H1 (cell line): ENCODE results near the gene ABHD1. TPM values are rescaled to one million over a fixed set of nuclear protein-coding genes. Genes with fewer than 3 reads are reported as not detected.

Source experiments
- CTCF ChIA-PET: fragments of 300-600 bp; sonication (Branson Sonifier 250); formaldehyde crosslinking; loops from one replicate; lab custom pipeline; 2021; ENCODE audit not compliant: partially characterized antibody; lab: Charles Lee
- POLR2A ChIA-PET: fragments of 300-600 bp; sonication (Branson Sonifier 250); formaldehyde crosslinking; loops from one replicate; lab custom pipeline; 2021; ENCODE audit warnings: inconsistent platforms; ENCODE audit not compliant: partially characterized antibody; lab: Charles Lee
- DNase-seq, 2 experiments: peaks; one replicate each; pipeline versions ENCODE4 v3.0.0 to v3.0.0-alpha.2; 2010 to 2022; ENCODE audit warnings: low spot score in 2 of 2, low read depth in 1 of 2, mixed read lengths in 1 of 2
- FAIRE-seq: peaks from 2 replicates; lab custom pipeline; 2011; peaks lifted over from hg19 to GRCh38; lab: Jason Lieb, UNC
- H2AFZ ChIP-seq: 2 replicates; pipeline ENCODE4 v1.8.1; 2012; ENCODE audit warnings: low read length, inconsistent platforms
- H2AK5ac ChIP-seq: 2 replicates; pipeline ENCODE4 v1.6.1; 2013; ENCODE audit warnings: low read depth, low read length
- H2BK120ac ChIP-seq: replicated peaks from 2 replicates; pipeline ENCODE3; 2013; ENCODE audit warnings: low read depth, low read length, inconsistent platforms
- H2BK12ac ChIP-seq: 2 replicates; pipeline ENCODE4 v1.6.1; 2013; ENCODE audit warnings: low read depth, low read length
- H2BK15ac ChIP-seq: 2 replicates; pipeline ENCODE4 v1.6.1; 2013; ENCODE audit warnings: low read length
- H2BK20ac ChIP-seq: 2 replicates; pipeline ENCODE4 v1.6.1; 2013; ENCODE audit warnings: low read length
- H2BK5ac ChIP-seq: 2 replicates; pipeline ENCODE4 v1.6.1; 2013; ENCODE audit warnings: low read depth, low read length
- H3K14ac ChIP-seq: 2 replicates; pipeline ENCODE4 v1.6.1; 2013; ENCODE audit warnings: inconsistent platforms; ENCODE audit not compliant: insufficient read length
- H3K18ac ChIP-seq: 2 replicates; pipeline ENCODE4 v1.6.1; 2013; ENCODE audit warnings: low read length; ENCODE audit errors: extremely low read depth
- H3K23ac ChIP-seq: 2 replicates; pipeline ENCODE4 v1.6.1; 2013; ENCODE audit warnings: inconsistent platforms; ENCODE audit not compliant: insufficient read length
- H3K23me2 ChIP-seq: 2 replicates; pipeline ENCODE4 v1.6.1; 2013; ENCODE audit warnings: low read depth, low read length
- H3K27ac ChIP-seq: 2 replicates; pipeline ENCODE4 v1.6.1; 2011; ENCODE audit warnings: low read depth, low read length, inconsistent platforms
- H3K27me3 ChIP-seq, 4 experiments: replicated peaks in 1 of 4; 1 replicate in 1 of 4; 2 replicates in 3 of 4; pipeline versions ENCODE4 v1.6.1 to v1.8.1; 2011 to 2013; ENCODE audit warnings: low read length in 3 of 4, mild to moderate bottlenecking in 3 of 4, inconsistent platforms in 2 of 4, mixed read lengths in 2 of 4, moderate library complexity in 1 of 4; ENCODE audit not compliant: control insufficient read depth in 3 of 4, insufficient read depth in 3 of 4; ENCODE audit errors: extremely low read depth in 1 of 4
- H3K36me3 ChIP-seq, 4 experiments: 2 replicates each; pipeline versions ENCODE4 v1.6.1 to v1.8.1; 2011 to 2013; ENCODE audit warnings: mild to moderate bottlenecking in 4 of 4, low read length in 3 of 4, moderate library complexity in 2 of 4, control low read depth in 1 of 4, inconsistent platforms in 1 of 4; ENCODE audit not compliant: insufficient read depth in 4 of 4, control insufficient read depth in 2 of 4
- H3K4ac ChIP-seq: replicated peaks from 2 replicates; pipeline ENCODE3; 2013; ENCODE audit warnings: low read length, low read depth, mixed read lengths, inconsistent platforms; ENCODE audit not compliant: insufficient read length
- H3K4me1 ChIP-seq, 4 experiments: replicated peaks in 1 of 4; 1 replicate in 1 of 4; 2 replicates in 3 of 4; pipeline versions ENCODE4 v1.6.1 to v1.8.1; 2011 to 2013; ENCODE audit warnings: low read length in 3 of 4, inconsistent platforms in 2 of 4, mixed read lengths in 1 of 4; ENCODE audit not compliant: insufficient read depth in 4 of 4, control insufficient read depth in 3 of 4
- H3K4me2 ChIP-seq, 2 experiments: 2 replicates each; pipeline versions ENCODE4 v1.6.1 to v1.8.1; 2011 to 2013; ENCODE audit warnings: low read depth in 2 of 2, low read length in 2 of 2, control low read depth in 1 of 2, inconsistent platforms in 1 of 2, mild to moderate bottlenecking in 1 of 2; ENCODE audit not compliant: insufficient read depth in 1 of 2
- H3K4me3 ChIP-seq, 4 experiments: fragments of 200-600, 300-600 bp in 1 of 4; sonication (generic), shearing (Covaris generic), sonication (Bioruptor Twin) in 1 of 4; 2 replicates each; pipeline versions ENCODE4 v1.5.1 to v1.8.1; 2011 to 2016; ENCODE audit warnings: low read length in 4 of 4, low read depth in 3 of 4, control low read depth in 2 of 4, inconsistent platforms in 2 of 4, mild to moderate bottlenecking in 2 of 4, mixed read lengths in 1 of 4, moderate library complexity in 1 of 4; ENCODE audit not compliant: insufficient read depth in 2 of 4; ENCODE audit errors: extremely low read depth in 1 of 4
- H3K56ac ChIP-seq: replicated peaks from 2 replicates; pipeline ENCODE3; 2013; ENCODE audit warnings: low read depth, mild to moderate bottlenecking, mixed read lengths, low read length, inconsistent platforms; ENCODE audit not compliant: insufficient read length
- H3K79me1 ChIP-seq: 2 replicates; pipeline ENCODE4 v1.6.1; 2013; ENCODE audit warnings: low read depth, low read length, control low read depth
- H3K79me2 ChIP-seq, 2 experiments: 2 replicates each; pipeline versions ENCODE4 v1.6.1 to v1.8.1; 2012 to 2013; ENCODE audit warnings: low read length in 2 of 2, mild to moderate bottlenecking in 2 of 2, inconsistent platforms in 1 of 2; ENCODE audit not compliant: insufficient read depth in 2 of 2, control insufficient read depth in 1 of 2
- H3K9ac ChIP-seq, 4 experiments: replicated peaks in 1 of 4; 1 replicate in 1 of 4; 2 replicates in 3 of 4; pipeline versions ENCODE4 v1.6.1 to v1.8.1; 2011 to 2013; ENCODE audit warnings: low read depth in 3 of 4, low read length in 3 of 4, control low read depth in 2 of 4, mild to moderate bottlenecking in 2 of 4, moderate library complexity in 2 of 4, inconsistent platforms in 1 of 4; ENCODE audit errors: extremely low read depth in 1 of 4
- H3K9me3 ChIP-seq, 2 experiments: 2 replicates each; pipeline versions ENCODE4 v1.6.1 to v1.8.1; 2012 to 2013; ENCODE audit warnings: mild to moderate bottlenecking in 2 of 2, moderate library complexity in 2 of 2, control low read depth in 1 of 2, inconsistent platforms in 1 of 2, low read depth in 1 of 2, low read length in 1 of 2, mixed read lengths in 1 of 2; ENCODE audit not compliant: insufficient read depth in 2 of 2
- H4K20me1 ChIP-seq, 2 experiments: replicated peaks in 1 of 2; 2 replicates each; pipeline versions ENCODE3 to v1.8.1; 2011 to 2013; ENCODE audit warnings: inconsistent platforms in 2 of 2, low read length in 2 of 2, mild to moderate bottlenecking in 1 of 2; ENCODE audit not compliant: insufficient read depth in 2 of 2, control insufficient read depth in 1 of 2
- H4K5ac ChIP-seq: 2 replicates; pipeline ENCODE4 v1.6.1; 2013; ENCODE audit warnings: low read length, low read depth, mixed read lengths, inconsistent platforms; ENCODE audit not compliant: insufficient read length
- H4K8ac ChIP-seq: 2 replicates; pipeline ENCODE4 v1.8.0; 2013; ENCODE audit warnings: mild to moderate bottlenecking, moderate library complexity, low read length, inconsistent platforms; ENCODE audit not compliant: insufficient read depth; ENCODE audit errors: extremely low read depth
- H4K91ac ChIP-seq: replicated peaks from 2 replicates; pipeline ENCODE3; 2013; ENCODE audit warnings: low read length, mixed read lengths, inconsistent platforms; ENCODE audit not compliant: insufficient read length
- CBX5 ChIP-seq: fragments of 300-800, 300-1000 bp; sonication (generic); IDR thresholded peaks from 2 replicates; pipeline ENCODE4 v1.7.1; 2016; ENCODE audit warnings: antibody characterized with exemption, low read length, low read depth
- CHD1 ChIP-seq: IDR thresholded peaks from 2 replicates; pipeline ENCODE4 v1.6.1; 2012; ENCODE audit warnings: low read depth, low read length, improper control_type of control experiment
- CREB1 ChIP-seq: IDR thresholded peaks from 2 replicates; pipeline ENCODE4 v1.6.1; 2012; ENCODE audit warnings: inconsistent platforms
- CTBP2 ChIP-seq: IDR thresholded peaks from 2 replicates; pipeline ENCODE4 v1.7.0; 2011; ENCODE audit warnings: borderline replicate concordance, mild to moderate bottlenecking, moderate library complexity, mixed read lengths, low read length; ENCODE audit not compliant: insufficient read depth, insufficient read length
- KDM1A ChIP-seq: fragments of 200-600, 300-600 bp; sonication (generic); IDR thresholded peaks from 2 replicates; pipeline ENCODE4 v1.7.1; 2016; ENCODE audit warnings: mild to moderate bottlenecking, low read length, borderline replicate concordance
- MAFK ChIP-seq: IDR thresholded peaks from 2 replicates; pipeline ENCODE4 v1.6.1; 2012; ENCODE audit warnings: low read depth, mild to moderate bottlenecking, improper control_type of control experiment, low read length
- RAD21 ChIP-seq, 2 experiments: IDR thresholded peaks in 1 of 2; conservative IDR thresholded peaks in 1 of 2; 2 replicates each; pipeline ENCODE4 v1.6.1; 2011; ENCODE audit warnings: low read depth in 2 of 2, low read length in 2 of 2, improper control_type of control experiment in 1 of 2, inconsistent platforms in 1 of 2, mild to moderate bottlenecking in 1 of 2, moderate library complexity in 1 of 2
- RFX5 ChIP-seq: IDR thresholded peaks from 2 replicates; pipeline ENCODE4 v1.6.1; 2011; ENCODE audit warnings: low read depth, low read length, improper control_type of control experiment, borderline replicate concordance
- SIX5 ChIP-seq: IDR thresholded peaks from 2 replicates; pipeline ENCODE4 v1.6.1; 2011; ENCODE audit warnings: mild to moderate bottlenecking, low read depth, low read length
- SP2 ChIP-seq: IDR thresholded peaks from 2 replicates; pipeline ENCODE4 v1.6.1; 2012; ENCODE audit warnings: mild to moderate bottlenecking, low read length, inconsistent platforms
- SP4 ChIP-seq: IDR thresholded peaks from 2 replicates; pipeline ENCODE4 v1.6.1; 2012; ENCODE audit warnings: low read length, inconsistent platforms
- SUZ12 ChIP-seq: fragments of 200-600 bp; sonication (generic); IDR thresholded peaks from 2 replicates; pipeline ENCODE4 v1.6.1; 2012; ENCODE audit warnings: mild to moderate bottlenecking, inconsistent platforms, low read length, moderate library complexity, mixed read lengths
- TCF12 ChIP-seq: IDR thresholded peaks from 2 replicates; pipeline ENCODE4 v1.6.1; 2011; ENCODE audit warnings: low read depth, mild to moderate bottlenecking, low read length
- TEAD4 ChIP-seq: IDR thresholded peaks from 2 replicates; pipeline ENCODE4 v1.6.1; 2012; ENCODE audit warnings: low read depth, low read length, inconsistent platforms, mixed read lengths
- ZNF274 ChIP-seq: IDR thresholded peaks from 2 replicates; pipeline ENCODE4 v1.7.0; 2012; ENCODE audit warnings: low read length, borderline replicate concordance; ENCODE audit errors: extremely low read depth
- WGBS, 2 experiments: shearing (Covaris generic) in 1 of 2; methylation state at CpG; one replicate each; pipeline versions ENCODE4 v1.1.6 to v1.1.7; 2013 to 2015; ENCODE audit warnings: low lambda C conversion rate in 2 of 2, mixed read lengths in 2 of 2, inconsistent platforms in 1 of 2, low coverage in 1 of 2, missing lambda C conversion rate in 1 of 2; ENCODE audit not compliant: insufficient replicate concordance in 2 of 2, insufficient coverage in 1 of 2, insufficient read length in 1 of 2; ENCODE audit errors: extremely low coverage in 1 of 2, missing lambda C conversion rate in 1 of 2; 5-methylcytosine and 5-hydroxymethylcytosine counted together
- polyA plus RNA-seq, 7 experiments: library from polyadenylated mRNA; depleted of rRNA in 3 of 7; stranded (reverse) in 5 of 7; unstranded in 2 of 7; fragments of >200 nt in 5 of 7; fragments of 200-250 nt in 2 of 7; gene quantifications; 1 replicate in 5 of 7; 2 replicates in 1 of 7; 4 replicates in 1 of 7; pipeline versions ENCODE4 v1.2.1 to v1.2.3, GENCODE V29; 2011 to 2013; ENCODE audit warnings: missing spikeins in 2 of 7, mixed read lengths in 2 of 7
- total RNA-seq: library from RNA; stranded (reverse); fragmentation: NEBNext Ultra II Directional; extraction: Animal tissue kit (Norgen Biotek cat#: 25700); gene quantifications from 2 replicates; pipeline ENCODE4 v1.2.1, GENCODE V29; 2021

Gene ABHD1
- total and polyA plus RNA-seq, 2 of the 8 experiments (the other 6 are each of a cell fraction or from before 2014, with no cell fraction given) = 0.20 to 1.1 TPM

DNA sequence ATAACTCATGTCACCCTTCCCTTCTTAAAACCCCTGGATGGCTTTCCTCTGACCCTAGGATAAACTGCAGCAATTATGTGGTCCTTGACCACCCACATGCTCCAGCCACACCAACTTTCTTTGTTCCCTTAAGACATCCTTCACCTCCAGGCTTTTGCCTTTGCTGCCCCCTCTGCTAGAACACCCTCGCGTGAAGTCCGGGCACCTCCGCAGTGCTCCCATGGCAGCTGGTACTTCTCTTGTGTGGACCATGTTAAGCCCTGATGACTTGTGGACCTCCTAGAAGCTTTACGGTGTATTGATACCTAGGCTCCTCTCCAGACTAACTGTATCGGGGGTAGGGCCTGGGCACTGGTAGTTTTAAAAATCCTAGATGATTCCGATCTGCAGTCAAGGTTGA lies 824 bp upstream of the ABHD1 start:
- no peaks in the 10 kb centered on the region for H3K79me2 ChIP-seq
- POLR2A ChIA-PET = interaction anchor here (0.9 to 2.7 kb wide), 8 partner anchors 9 to 125 kb away, joined by 3 to 24 read pairs (median 4); partner anchors contain the start of genes OST4 and PREB
- no peaks in the 10 kb centered on the region for H3K9me3 ChIP-seq
- no peak overlapping the region for H3K4ac ChIP-seq
- FAIRE-seq = no peak
- no peak overlapping the region for H4K91ac ChIP-seq
- H2BK20ac ChIP-seq = no peak overlapping the region
- no peak overlapping the region for H3K56ac ChIP-seq
- no peak overlapping the region for H4K5ac ChIP-seq
- peak overlapping the region in 1 of 2 experiments; percentile 55; a peak in 1 of 4 replicates for H3K4me2 ChIP-seq
- DNase-seq = no peak
- H3K23ac ChIP-seq = no peak overlapping the region
- peak overlapping the region in 1 of 4 experiments; percentile 68; a peak in 2 of 8 replicates for H3K4me3 ChIP-seq
- H2AK5ac ChIP-seq = no peak overlapping the region
- CTCF ChIA-PET = interaction anchor here (1.1 to 3.8 kb wide), 6 partner anchors 11 to 85 kb away, joined by 3 to 38 read pairs (median 3); partner anchors contain the start of gene PREB
- H2BK5ac ChIP-seq = no peak overlapping the region
- no peak overlapping the region for H2AFZ ChIP-seq
- no peak overlapping the region for H2BK120ac ChIP-seq
- peaks cover 15% of the 10 kb centered on the region for H3K23me2 ChIP-seq
- no peaks in the 10 kb centered on the region for H3K36me3 ChIP-seq
- H3K18ac ChIP-seq = no peak overlapping the region
- H2BK15ac ChIP-seq = no peak overlapping the region
- no peaks in the 10 kb centered on the region for H3K79me1 ChIP-seq
- H2BK12ac ChIP-seq = 0 out of 2 replicates have a peak overlapping the region, but pooled peaks have one; percentile 20
- no peak overlapping the region for H4K8ac ChIP-seq
- 97% methylated on average over 7 of the region's 7 CpGs; no CpG with 5 or more reads in 1 of the 2 experiments for WGBS, 2 experiments
- no peak overlapping the region for H3K14ac ChIP-seq
- H3K4me1 ChIP-seq = peaks cover 0 to 19% (median 12%) of the 10 kb centered on the region in 4 experiments; a peak in 6 of 7 replicates
- H4K20me1 ChIP-seq = no peaks in the 10 kb centered on the region
- H3K9ac ChIP-seq = no peak overlapping the region
- no peak overlapping the region for H3K27ac ChIP-seq
- peaks cover 8 to 58% (median 45%) of the 10 kb centered on the region in 4 experiments for H3K27me3 ChIP-seq
- no peak for TF ChIP-seq RFX5
- no peak for TF ChIP-seq SP2
- TF ChIP-seq KDM1A = no peak
- TF ChIP-seq SIX5 = no peak
- TF ChIP-seq CHD1 = no peak
- no peak for TF ChIP-seq SP4
- no peak for TF ChIP-seq TEAD4
- TF ChIP-seq RAD21 (IDR thresholded peaks at IDR 0.05 in 1 of 2, conservative IDR thresholded peaks at IDR 0.05 in 1 of 2; ENCODE audit: low read depth in 2 of 2, low read length in 2 of 2) = no peak
- no peak for TF ChIP-seq SUZ12
- no peak for TF ChIP-seq CBX5
- no peak for TF ChIP-seq ZNF274
- no peak for TF ChIP-seq MAFK
- no peak for TF ChIP-seq CTBP2
- no peak for TF ChIP-seq TCF12
- no peak for TF ChIP-seq CREB1
